GM21576 (cell line): ENCODE measurements around the gene PACS1.
A peak's percentile ranks its signal among the peaks of the same experiment; 100 is the strongest.

Experiments used
- ATAC-seq: cut with Tn5 transposase; IDR thresholded peaks from one replicate; pipeline ENCODE4 v1.9.1; 2021; ENCODE audit warnings: mild to moderate bottlenecking, moderate library complexity; ENCODE audit not compliant: unreplicated experiment

Gene PACS1

GRCh38 chr11:66048547-66049323, 21.3 kb upstream of the PACS1 start, which contains the start of gene GAL3ST3:
GAL3ST3 (minus strand) TSS chr11:66049161; CDS start chr11:66045415, 3,746 bp downstream.
- no peak for ATAC-seq

DNA sequence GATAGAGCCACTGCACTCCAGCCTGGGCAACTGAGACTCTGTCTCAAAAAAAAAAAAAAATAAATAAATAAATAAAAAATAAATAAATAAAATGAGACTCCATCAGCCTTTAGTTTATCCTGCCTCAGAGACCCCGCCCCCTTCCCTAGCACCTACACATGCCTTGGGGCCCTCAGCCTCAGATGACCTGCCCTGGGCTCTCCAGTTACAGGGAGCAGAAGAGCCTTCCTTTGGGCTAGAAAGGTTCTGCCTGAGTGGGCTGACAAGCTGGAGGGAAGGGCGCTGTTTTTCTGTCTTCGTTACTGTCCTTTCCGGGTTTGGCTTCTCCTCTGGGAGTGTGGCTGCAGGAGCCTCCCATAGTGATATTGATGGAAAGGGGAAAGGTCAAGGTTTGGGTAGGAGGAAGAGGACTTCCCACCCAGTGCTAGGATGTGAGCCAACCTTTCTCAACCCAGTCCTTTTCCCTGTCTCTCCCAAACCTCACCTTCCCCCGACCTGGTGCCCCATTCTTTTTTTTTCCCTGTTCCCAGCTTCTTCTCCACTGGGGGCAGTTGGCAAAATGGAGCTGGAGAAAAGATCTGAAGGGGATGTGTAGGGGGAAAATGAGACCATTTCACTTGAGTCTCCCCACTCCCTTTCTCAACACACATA, 19.4 kb upstream of the PACS1 start:
- ATAC-seq, result no peak

- ATAC-seq, result no peak
Observed at GRCh38 chr11:66051371-66051765, 18.7 kb upstream of the PACS1 start.

GRCh38 chr11:66051766-66052663, 18.1 kb upstream of the PACS1 start, which contains the start of gene SF3B2:
SF3B2 (plus strand) TSS chr11:66052364; CDS start chr11:66052385, 21 bp downstream.
- peak; percentile 87 for ATAC-seq

- ATAC-seq, result no peak
Observed at GRCh38 chr11:66052664-66052982, 17.4 kb upstream of the PACS1 start.

DNA sequence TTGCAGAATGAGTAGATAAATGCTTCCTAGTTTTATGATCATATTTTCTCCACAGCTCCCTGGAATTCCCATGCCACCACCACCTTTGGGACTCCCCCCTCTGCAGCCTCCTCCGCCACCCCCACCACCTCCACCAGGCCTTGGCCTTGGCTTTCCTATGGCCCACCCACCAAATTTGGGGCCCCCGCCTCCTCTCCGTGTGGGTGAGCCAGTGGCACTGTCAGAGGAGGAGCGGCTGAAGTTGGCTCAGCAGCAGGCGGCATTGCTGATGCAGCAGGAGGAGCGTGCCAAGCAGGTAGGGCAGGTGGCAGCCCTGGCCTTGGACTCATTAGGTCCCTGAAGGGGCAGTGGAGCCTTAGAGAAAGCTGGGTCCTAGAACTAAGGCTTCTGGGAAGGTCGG, 15.1 kb upstream of the PACS1 start:
- ATAC-seq, result no peak

GRCh38 chr11:66056501-66056900, 13.6 kb upstream of the PACS1 start:
- ATAC-seq, result no peak

DNA sequence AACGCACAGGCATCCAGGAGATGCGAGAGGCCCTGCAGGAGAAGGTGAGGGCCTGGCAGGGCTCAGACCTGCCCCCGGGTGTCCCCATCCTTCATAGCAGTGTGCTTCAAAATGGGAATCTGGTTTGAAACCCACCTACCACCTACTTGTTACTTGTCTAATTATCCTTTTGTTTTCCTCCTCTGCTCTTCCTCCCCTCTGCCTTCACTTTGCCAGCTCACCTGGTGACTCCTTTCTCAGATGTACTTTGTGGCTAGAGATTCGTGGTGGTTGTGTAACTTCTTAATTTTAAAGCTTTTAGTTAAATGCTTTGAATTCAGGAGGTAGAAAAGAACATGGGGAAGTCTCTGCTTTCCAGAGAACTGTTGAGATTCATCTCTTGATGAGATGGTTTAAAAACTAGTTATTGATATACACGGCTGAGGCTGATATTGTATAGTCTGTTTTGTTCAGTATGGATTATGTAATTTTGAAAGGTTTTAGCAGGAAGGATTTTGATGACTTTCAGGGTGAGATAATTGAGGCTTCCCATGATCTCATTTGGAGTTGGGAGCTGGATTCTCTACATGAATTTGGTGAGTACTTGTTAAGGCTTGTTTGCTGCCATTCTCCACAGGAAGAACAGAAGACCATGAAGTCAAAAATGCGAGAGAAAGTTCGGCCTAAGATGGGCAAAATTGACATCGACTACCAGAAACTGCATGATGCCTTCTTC, 9.9 kb upstream of the PACS1 start:
- no peak for ATAC-seq

GRCh38 chr11:66061268-66061667, 8.8 kb upstream of the PACS1 start:
- no peak for ATAC-seq

- no peak for ATAC-seq
Observed at GRCh38 chr11:66062408-66062807, 7.7 kb upstream of the PACS1 start.

DNA sequence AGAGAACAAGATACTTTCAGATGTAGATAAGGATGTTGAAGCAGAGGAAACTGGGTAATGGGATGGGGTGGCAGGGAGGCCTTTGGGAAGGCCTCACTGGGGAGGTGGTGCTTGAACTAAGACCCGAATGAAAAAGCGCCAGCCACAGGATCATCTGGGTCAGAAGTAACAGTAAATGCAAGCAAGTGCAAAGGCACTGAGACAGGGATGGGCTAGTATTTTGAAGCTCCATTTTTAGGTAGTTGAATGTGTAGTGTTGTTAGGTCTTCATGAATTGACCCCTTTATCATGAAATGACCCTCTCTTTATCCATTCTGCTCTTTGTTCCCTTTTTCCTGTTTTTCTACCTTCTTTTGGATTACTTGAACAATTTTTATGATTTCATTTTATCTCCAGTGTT, 6.2 kb upstream of the PACS1 start:
- ATAC-seq, result no peak

GRCh38 chr11:66064571-66064970, 5.5 kb upstream of the PACS1 start:
- ATAC-seq, result no peak

- ATAC-seq, result no peak
Observed at GRCh38 chr11:66066751-66067150, 3.3 kb upstream of the PACS1 start.

GRCh38 chr11:66067640-66068039, 2.4 kb upstream of the PACS1 start:
- no peak for ATAC-seq

DNA sequence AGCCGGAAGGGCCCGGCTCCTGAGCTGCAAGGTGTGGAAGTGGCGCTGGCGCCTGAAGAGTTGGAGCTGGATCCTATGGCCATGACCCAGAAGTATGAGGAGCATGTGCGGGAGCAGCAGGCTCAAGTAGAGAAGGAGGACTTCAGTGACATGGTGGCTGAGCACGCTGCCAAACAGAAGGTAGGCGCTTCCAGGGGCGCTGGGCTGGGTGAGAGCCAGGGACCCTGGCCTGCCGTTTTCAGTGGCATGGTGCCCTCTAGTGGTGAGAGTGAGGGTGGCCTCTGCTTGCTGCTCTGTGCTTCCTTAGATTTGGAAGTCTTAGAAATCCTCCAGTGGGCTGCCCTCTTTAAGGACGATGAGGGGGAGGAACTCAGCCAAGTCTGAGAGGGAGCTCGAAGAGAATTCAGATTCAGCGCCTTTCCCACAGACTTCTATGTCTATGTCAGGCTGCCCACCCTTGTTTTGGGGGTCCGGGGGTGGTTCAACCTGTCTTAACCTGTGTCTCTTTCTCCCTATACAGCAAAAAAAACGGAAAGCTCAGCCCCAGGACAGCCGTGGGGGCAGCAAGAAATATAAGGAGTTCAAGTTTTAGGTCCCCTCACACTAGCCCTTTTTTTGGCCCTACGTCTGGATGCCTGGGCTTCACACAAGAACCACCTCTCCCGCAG, 1.8 kb upstream of the PACS1 start:
- no peak for ATAC-seq

GRCh38 chr11:66068923-66069714, 953 bp upstream of the PACS1 start:
- ATAC-seq, result no peak

- ATAC-seq, result no peak
Observed at GRCh38 chr11:66070604-66071380, 720 bp downstream of the PACS1 start.

DNA sequence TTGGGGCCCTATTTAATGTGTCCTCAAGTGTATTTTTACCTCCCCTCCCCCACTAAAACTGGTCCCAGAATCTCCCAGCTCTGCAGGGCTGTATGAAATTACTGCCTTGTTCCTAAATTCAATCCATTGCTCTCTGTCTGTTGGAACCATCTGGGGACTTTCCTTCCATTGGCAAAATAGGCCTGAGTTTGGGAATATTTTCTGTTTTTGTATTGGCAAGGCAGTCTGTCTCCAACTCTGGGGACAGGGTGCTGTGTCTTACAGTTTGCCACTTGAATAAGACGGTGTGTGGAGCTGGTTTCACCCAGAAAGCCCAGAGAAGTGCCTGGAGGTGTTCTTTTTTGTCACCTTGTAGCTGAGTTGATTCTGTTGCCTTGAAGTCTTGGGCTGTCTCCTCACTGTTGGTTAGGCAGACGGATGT, 1.3 kb downstream of the PACS1 start:
- ATAC-seq, result no peak

GRCh38 chr11:66072081-66072480, 2.0 kb downstream of the PACS1 start:
- no peak for ATAC-seq
